A673 (cell line): ENCODE results near the gene RSL1D1.

Source experiments
- CTCF ChIP-seq: fragments of 300-800, 200-600 bp; sonication (generic); conservative IDR thresholded peaks from 2 replicates; pipeline ENCODE4 v1.5.1; 2017; ENCODE audit warnings: low read depth, mild to moderate bottlenecking, antibody characterized with exemption, low read length, moderate library complexity, mixed read lengths
- EZH2 ChIP-seq: fragments of 200-600 bp; sonication (generic); IDR thresholded peaks from 2 replicates; pipeline ENCODE4 v1.6.1; 2017; ENCODE audit warnings: borderline replicate concordance, low read depth, mild to moderate bottlenecking, mixed read lengths, antibody characterized with exemption, low read length; ENCODE audit not compliant: poor library complexity, severe bottlenecking

- TF ChIP-seq CTCF (no peak), EZH2 (no peak)
Measured at GRCh38 chr16:11819798-11820197, 31.5 kb downstream of the RSL1D1 start.
